Kidney tubule cell (primary cell): ENCODE results near the gene ERP29.
"Not testable (repeated sequence)": the region's sequence is repeated elsewhere in the genome, so short reads cannot be mapped to it uniquely, and the experiment has no call there.

Experiments
- DNase-seq: peaks from one replicate; pipeline ENCODE4 v3.0.0-alpha.2; 2018; ENCODE audit warnings: low spot score

Gene ERP29

GRCh38 chr12:112012775-112013600 is at the start of gene ERP29, which contains the start of gene TMEM116:
ERP29 (plus strand) TSS chr12:112013426; CDS start chr12:112013466, 40 bp downstream.
TMEM116 (minus strand) TSS chr12:112013165; CDS start chr12:112005270, 7,895 bp downstream.
- DNase-seq, result peak; percentile 99

- DNase-seq, result no peak
Measured at GRCh38 chr12:111964935-111965334, 48.3 kb upstream of the ERP29 start.

- no peak for DNase-seq
Measured at GRCh38 chr12:111971800-111972199, 41.4 kb upstream of the ERP29 start.

GRCh38 chr12:111975161-111975931 is 37.9 kb upstream of the ERP29 start:
- DNase-seq, result no peak

- no peak for DNase-seq
Measured at GRCh38 chr12:111976291-111976690, 36.9 kb upstream of the ERP29 start.

GRCh38 chr12:111976860-111977259 is 36.4 kb upstream of the ERP29 start:
- no peak for DNase-seq

- no peak for DNase-seq
Measured at GRCh38 chr12:111978545-111978944, 34.7 kb upstream of the ERP29 start.

GRCh38 chr12:111980598-111980997 is 32.6 kb upstream of the ERP29 start:
- DNase-seq, result no peak

- no peak for DNase-seq
Measured at GRCh38 chr12:111981987-111982386, 31.2 kb upstream of the ERP29 start.

GRCh38 chr12:111984820-111985219 is 28.4 kb upstream of the ERP29 start:
- no peak for DNase-seq

GRCh38 chr12:111991535-111991934 is 21.7 kb upstream of the ERP29 start:
- DNase-seq, result no peak

GRCh38 chr12:111991946-111992345 is 21.3 kb upstream of the ERP29 start:
- DNase-seq, result no peak

- DNase-seq, result no peak
Measured at GRCh38 chr12:111992464-111992863, 20.8 kb upstream of the ERP29 start.

GRCh38 chr12:111993292-111994150 is 19.7 kb upstream of the ERP29 start:
- no peak for DNase-seq

GRCh38 chr12:111994211-111995111 is 18.8 kb upstream of the ERP29 start:
- not testable (repeated sequence) for DNase-seq

- no peak for DNase-seq
Measured at GRCh38 chr12:111995782-111996480, 17.3 kb upstream of the ERP29 start.

GRCh38 chr12:111997300-111997699 is 15.9 kb upstream of the ERP29 start:
- DNase-seq, result no peak

GRCh38 chr12:111998015-111998414 is 15.2 kb upstream of the ERP29 start:
- no peak for DNase-seq

- not testable (repeated sequence) for DNase-seq
Measured at GRCh38 chr12:111999129-111999528, 14.1 kb upstream of the ERP29 start.

GRCh38 chr12:112000820-112001219 is 12.4 kb upstream of the ERP29 start:
- DNase-seq, result no peak
